VCaP (cell line): Measurements from ENCODE around the gene MRPL40.

ENCODE experiments used
- H3K27ac ChIP-seq: fragments of 450-650 bp; 2 replicates; pipeline ENCODE4 v1.5.1; 2017
- CTCF ChIP-seq: fragments of 450-650 bp; conservative IDR thresholded peaks from 2 replicates; pipeline ENCODE4 v1.5.1; 2017; ENCODE audit warnings: mild to moderate bottlenecking, moderate library complexity

Gene MRPL40

GRCh38 chr22:19420321-19420720 is 12.0 kb upstream of the MRPL40 start:
- H3K27ac ChIP-seq: no peak overlapping the region
- no peak for TF ChIP-seq CTCF

GRCh38 chr22:19422440-19423301 is 9.7 kb upstream of the MRPL40 start:
- TF ChIP-seq CTCF: no peak
- H3K27ac ChIP-seq: no peak overlapping the region

- TF ChIP-seq CTCF: no peak
- H3K27ac ChIP-seq: no peak overlapping the region
Measured at GRCh38 chr22:19424186-19424500, 8.2 kb upstream of the MRPL40 start.

- TF ChIP-seq CTCF: no peak
- H3K27ac ChIP-seq: peak overlapping the region; percentile 99
Measured at GRCh38 chr22:19429950-19430889, 2.1 kb upstream of the MRPL40 start.

GRCh38 chr22:19430890-19431541 is 1.3 kb upstream of the MRPL40 start:
- peak overlapping the region; percentile 99 for H3K27ac ChIP-seq
- TF ChIP-seq CTCF: peak; percentile 41

GRCh38 chr22:19431649-19432132 is 654 bp upstream of the MRPL40 start, which contains the start of gene HIRA:
Gene HIRA, minus strand, starts transcription at chr22:19431733. Its CDS starts 257 bp downstream, at chr22:19431476.
- peak within 1 kb of the TSS; percentile 99 for H3K27ac ChIP-seq

More at GRCh38 chr22:19431649-19432132, 654 bp upstream of the MRPL40 start, which contains the start of gene HIRA:
- TF ChIP-seq CTCF: no peak
